ENCODE measurements around the gene CORO2A. TPM values are rescaled to one million over a fixed set of nuclear protein-coding genes. Genes with fewer than 3 reads are reported as not detected.

Gene CORO2A
- total RNA-seq, 2 donors from 2014 or later: 1.2 to 3.1 TPM

DNA sequence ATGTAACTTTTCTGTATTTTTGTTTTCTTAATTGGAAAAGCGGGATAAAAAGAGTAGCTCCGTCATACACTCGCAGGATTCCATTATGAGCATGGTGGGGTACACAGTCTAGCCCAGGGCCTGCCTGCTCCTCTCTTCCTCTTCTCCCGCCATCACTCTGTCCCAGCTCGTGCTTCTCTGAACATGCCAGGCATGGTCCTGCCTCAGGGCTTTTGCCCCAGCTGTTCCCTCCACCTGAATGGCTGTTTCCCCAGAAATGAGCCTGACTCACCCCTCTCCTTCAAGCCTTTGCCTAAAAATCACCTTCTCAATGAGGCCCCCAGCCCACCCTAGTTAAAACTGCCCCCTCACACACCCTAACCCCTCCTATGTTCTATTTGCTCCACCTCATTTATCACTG lies 4.5 kb downstream of the CORO2A start:
- Histone ChIP-seq H3K4me3 (no peak overlapping the region), H3K27me3 (replicated peaks; ENCODE audit: insufficient read depth) (no peaks in the 10 kb centered on the region), H3K36me3 (no peaks in the 10 kb centered on the region), H3K4me1 (ENCODE audit: control insufficient read depth in 1 of 2, low read depth in 2 of 2) (peaks cover 0 to 7% of the 10 kb centered on the region in 2 donors), H3K27ac (no peak overlapping the region), H3K9me3 (no peaks in the 10 kb centered on the region)
- ATAC-seq (ENCODE audit: insufficient number of reproducible peaks, low FRiP score, low read depth): no peak
- no peak for TF ChIP-seq CTCF (IDR thresholded peaks at IDR 0.05)
- DNase-seq (ENCODE audit: low spot score): no peak

DNA sequence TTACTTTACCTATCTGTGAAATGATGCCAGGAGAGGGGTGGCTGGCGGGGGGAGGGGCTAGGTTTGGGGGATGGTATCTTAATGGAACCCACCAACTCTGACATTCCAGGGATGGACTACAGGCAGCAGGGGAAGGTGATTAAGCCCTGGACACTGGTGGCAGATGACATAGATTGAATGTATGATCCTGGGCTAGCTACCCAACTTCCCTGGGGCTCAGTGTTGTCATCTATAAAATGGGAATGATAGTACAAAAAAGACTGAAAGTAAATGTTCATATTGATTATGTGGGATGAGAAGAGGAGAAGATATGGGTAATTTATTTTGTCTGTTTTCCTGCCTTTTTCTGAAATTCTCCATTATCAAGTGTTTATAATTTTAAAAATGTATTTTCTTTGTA lies 6.2 kb downstream of the CORO2A start:
- H3K36me3 ChIP-seq: no peaks in the 10 kb centered on the region
- no peak for ATAC-seq (ENCODE audit: insufficient number of reproducible peaks, low FRiP score, low read depth)
- no peak overlapping the region for H3K4me3 ChIP-seq
- no peak overlapping the region for H3K27ac ChIP-seq
- TF ChIP-seq CTCF (IDR thresholded peaks at IDR 0.05): no peak
- no peaks in the 10 kb centered on the region for H3K9me3 ChIP-seq
- no peak for DNase-seq (ENCODE audit: low spot score)
- no peaks in the 10 kb centered on the region for H3K27me3 ChIP-seq (replicated peaks; ENCODE audit: insufficient read depth)
- no peaks in the 10 kb centered on the region for H3K4me1 ChIP-seq (ENCODE audit: control insufficient read depth in 1 of 2, low read depth in 2 of 2)

- H3K27ac ChIP-seq: no peak overlapping the region
- no peaks in the 10 kb centered on the region for H3K4me1 ChIP-seq (ENCODE audit: control insufficient read depth in 1 of 2, low read depth in 2 of 2)
- DNase-seq (ENCODE audit: low spot score): no peak
- H3K27me3 ChIP-seq (replicated peaks; ENCODE audit: insufficient read depth): no peaks in the 10 kb centered on the region
- no peak for ATAC-seq (ENCODE audit: insufficient number of reproducible peaks, low FRiP score, low read depth)
- no peak for TF ChIP-seq CTCF (IDR thresholded peaks at IDR 0.05)
- no peak overlapping the region for H3K4me3 ChIP-seq
- no peaks in the 10 kb centered on the region for H3K9me3 ChIP-seq
- H3K36me3 ChIP-seq: no peaks in the 10 kb centered on the region
Measured at GRCh38 chr9:98185611-98186171, 6.7 kb downstream of the CORO2A start.

DNA sequence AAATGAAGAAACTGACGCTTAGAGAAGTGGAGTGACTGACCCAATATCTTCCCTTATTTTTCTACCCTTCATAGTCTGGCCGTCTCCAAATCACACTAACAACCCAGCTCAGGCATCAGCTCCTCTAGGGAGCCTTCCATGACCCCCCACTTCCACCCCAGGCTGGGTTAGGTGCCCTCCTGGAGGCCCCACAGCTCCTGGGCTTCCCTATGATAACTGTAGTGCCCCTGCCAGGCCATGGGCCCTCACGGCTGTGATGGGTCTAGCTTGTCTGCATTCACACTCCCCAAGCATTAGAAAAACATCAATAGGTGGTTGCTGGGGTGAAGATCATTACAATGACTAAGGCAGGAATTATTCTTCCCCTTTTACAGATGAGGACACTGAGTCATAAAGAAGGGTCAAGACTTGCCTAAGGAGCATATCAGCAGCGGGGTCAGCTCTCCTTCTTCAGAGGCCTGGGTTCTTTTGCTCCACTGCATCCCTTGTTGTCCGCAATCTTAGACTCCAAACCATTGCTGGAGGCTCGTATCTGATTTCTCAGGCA lies 7.3 kb downstream of the CORO2A start:
- no peak for TF ChIP-seq CTCF (IDR thresholded peaks at IDR 0.05)
- Histone ChIP-seq H3K9me3 (no peaks in the 10 kb centered on the region), H3K4me3 (no peak overlapping the region), H3K4me1 (ENCODE audit: control insufficient read depth in 1 of 2, low read depth in 2 of 2) (no peaks in the 10 kb centered on the region), H3K36me3 (no peaks in the 10 kb centered on the region), H3K27ac (no peak overlapping the region), H3K27me3 (replicated peaks; ENCODE audit: insufficient read depth) (no peaks in the 10 kb centered on the region)
- ATAC-seq (ENCODE audit: insufficient number of reproducible peaks, low FRiP score, low read depth) (no peak), DNase-seq (ENCODE audit: low spot score) (no peak)

DNA sequence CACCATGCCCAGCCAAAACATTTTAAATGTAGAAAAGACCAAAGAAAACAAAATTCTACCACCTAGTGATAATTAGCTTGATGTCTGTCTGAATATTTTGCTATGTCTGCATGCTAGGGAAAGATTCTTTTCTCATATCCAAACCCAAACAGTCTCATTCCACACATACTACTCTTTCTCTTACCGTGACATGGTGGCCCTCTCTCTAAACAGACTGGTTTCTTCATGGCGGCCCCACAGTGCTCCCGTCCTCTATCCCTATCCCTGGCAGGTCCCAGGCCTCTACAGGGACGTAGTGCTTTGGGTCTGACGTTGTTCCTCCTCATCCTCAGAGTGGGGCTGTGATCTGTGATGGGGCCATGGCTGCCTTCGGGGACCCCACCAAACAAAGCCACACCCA lies 8.1 kb downstream of the CORO2A start:
- DNase-seq (ENCODE audit: low spot score): no peak
- Histone ChIP-seq H3K4me3 (no peak overlapping the region), H3K9me3 (no peaks in the 10 kb centered on the region), H3K27me3 (replicated peaks; ENCODE audit: insufficient read depth) (no peaks in the 10 kb centered on the region), H3K27ac (no peak overlapping the region), H3K4me1 (ENCODE audit: control insufficient read depth in 1 of 2, low read depth in 2 of 2) (no peaks in the 10 kb centered on the region), H3K36me3 (no peaks in the 10 kb centered on the region)
- no peak for ATAC-seq (ENCODE audit: insufficient number of reproducible peaks, low FRiP score, low read depth)
- TF ChIP-seq CTCF (IDR thresholded peaks at IDR 0.05): no peak
